GM12872 (cell line): Measurements from ENCODE around the gene CREB1.

Experiments
- CTCF ChIP-seq: IDR thresholded peaks from 3 replicates; pipeline ENCODE4 v1.5.1; 2011; ENCODE audit warnings: low read depth, mild to moderate bottlenecking, low read length, moderate library complexity; ENCODE audit not compliant: insufficient read depth

The CREB1 gene

GRCh38 chr2:207633686-207634085 is 103.9 kb downstream of the CREB1 start:
- no peak for TF ChIP-seq CTCF

- no peak for TF ChIP-seq CTCF
Observed at GRCh38 chr2:207635468-207636200, 105.9 kb downstream of the CREB1 start.

GRCh38 chr2:207640160-207640559 is 110.4 kb downstream of the CREB1 start:
- no peak for TF ChIP-seq CTCF

- TF ChIP-seq CTCF = no peak
Observed at GRCh38 chr2:207640661-207641060, 110.9 kb downstream of the CREB1 start.

GRCh38 chr2:207643892-207644291 is 114.1 kb downstream of the CREB1 start:
- TF ChIP-seq CTCF = no peak
